Measurements from ENCODE around the gene PTPRT. TPM values are rescaled to one million over a fixed set of nuclear protein-coding genes. Genes with fewer than 3 reads are reported as not detected.

The PTPRT gene
- total and polyA plus RNA-seq, 2 experiments from 2014 or later, result not detected

DNA sequence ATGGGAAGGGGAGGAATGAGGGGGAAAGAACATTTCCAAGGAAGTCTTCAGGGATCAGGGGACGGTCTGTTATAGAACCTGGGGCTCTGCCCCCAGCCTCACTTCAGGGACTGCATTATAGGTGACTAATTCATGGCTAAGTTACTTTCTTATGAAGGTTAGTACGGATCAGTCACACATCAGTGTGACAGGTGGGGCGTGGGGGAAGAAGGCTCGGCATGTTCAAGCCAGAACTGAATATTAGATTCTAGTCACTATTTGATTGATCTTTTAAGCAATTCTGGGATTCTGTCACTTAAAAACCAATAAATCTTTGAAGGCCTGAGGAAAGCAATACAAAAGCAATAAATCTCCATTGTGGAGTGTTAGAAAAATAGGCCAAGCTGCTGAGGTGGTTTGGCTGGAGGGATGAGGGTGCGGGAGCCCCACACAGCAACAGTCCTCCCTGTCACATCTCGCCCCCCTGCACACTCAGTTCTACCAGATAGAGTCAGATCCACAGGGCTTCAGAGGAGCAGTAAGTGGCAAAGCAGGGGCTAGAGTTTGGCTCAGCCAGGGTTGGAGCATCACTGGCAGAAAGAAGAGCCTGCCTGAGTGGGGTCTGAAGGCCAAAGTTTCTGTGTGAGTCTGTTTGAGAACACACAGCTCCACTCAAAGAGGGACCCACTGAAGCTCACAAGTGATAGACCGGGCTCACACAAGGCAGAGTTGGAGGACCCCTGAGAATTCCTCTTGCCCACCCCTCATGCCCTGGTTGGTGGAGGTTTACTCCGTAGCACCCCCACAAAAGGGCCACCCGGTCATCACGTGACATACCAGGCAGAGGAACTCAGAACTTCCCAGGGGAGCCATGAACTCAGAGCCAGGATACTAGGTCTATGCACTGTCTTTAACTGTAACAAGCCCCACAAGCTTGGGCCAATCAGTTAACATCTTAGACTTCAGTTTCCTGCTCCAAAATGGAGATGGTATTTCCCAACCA is 843.2 kb downstream of the PTPRT start (continued):
- TF ChIP-seq, protein P1, sequence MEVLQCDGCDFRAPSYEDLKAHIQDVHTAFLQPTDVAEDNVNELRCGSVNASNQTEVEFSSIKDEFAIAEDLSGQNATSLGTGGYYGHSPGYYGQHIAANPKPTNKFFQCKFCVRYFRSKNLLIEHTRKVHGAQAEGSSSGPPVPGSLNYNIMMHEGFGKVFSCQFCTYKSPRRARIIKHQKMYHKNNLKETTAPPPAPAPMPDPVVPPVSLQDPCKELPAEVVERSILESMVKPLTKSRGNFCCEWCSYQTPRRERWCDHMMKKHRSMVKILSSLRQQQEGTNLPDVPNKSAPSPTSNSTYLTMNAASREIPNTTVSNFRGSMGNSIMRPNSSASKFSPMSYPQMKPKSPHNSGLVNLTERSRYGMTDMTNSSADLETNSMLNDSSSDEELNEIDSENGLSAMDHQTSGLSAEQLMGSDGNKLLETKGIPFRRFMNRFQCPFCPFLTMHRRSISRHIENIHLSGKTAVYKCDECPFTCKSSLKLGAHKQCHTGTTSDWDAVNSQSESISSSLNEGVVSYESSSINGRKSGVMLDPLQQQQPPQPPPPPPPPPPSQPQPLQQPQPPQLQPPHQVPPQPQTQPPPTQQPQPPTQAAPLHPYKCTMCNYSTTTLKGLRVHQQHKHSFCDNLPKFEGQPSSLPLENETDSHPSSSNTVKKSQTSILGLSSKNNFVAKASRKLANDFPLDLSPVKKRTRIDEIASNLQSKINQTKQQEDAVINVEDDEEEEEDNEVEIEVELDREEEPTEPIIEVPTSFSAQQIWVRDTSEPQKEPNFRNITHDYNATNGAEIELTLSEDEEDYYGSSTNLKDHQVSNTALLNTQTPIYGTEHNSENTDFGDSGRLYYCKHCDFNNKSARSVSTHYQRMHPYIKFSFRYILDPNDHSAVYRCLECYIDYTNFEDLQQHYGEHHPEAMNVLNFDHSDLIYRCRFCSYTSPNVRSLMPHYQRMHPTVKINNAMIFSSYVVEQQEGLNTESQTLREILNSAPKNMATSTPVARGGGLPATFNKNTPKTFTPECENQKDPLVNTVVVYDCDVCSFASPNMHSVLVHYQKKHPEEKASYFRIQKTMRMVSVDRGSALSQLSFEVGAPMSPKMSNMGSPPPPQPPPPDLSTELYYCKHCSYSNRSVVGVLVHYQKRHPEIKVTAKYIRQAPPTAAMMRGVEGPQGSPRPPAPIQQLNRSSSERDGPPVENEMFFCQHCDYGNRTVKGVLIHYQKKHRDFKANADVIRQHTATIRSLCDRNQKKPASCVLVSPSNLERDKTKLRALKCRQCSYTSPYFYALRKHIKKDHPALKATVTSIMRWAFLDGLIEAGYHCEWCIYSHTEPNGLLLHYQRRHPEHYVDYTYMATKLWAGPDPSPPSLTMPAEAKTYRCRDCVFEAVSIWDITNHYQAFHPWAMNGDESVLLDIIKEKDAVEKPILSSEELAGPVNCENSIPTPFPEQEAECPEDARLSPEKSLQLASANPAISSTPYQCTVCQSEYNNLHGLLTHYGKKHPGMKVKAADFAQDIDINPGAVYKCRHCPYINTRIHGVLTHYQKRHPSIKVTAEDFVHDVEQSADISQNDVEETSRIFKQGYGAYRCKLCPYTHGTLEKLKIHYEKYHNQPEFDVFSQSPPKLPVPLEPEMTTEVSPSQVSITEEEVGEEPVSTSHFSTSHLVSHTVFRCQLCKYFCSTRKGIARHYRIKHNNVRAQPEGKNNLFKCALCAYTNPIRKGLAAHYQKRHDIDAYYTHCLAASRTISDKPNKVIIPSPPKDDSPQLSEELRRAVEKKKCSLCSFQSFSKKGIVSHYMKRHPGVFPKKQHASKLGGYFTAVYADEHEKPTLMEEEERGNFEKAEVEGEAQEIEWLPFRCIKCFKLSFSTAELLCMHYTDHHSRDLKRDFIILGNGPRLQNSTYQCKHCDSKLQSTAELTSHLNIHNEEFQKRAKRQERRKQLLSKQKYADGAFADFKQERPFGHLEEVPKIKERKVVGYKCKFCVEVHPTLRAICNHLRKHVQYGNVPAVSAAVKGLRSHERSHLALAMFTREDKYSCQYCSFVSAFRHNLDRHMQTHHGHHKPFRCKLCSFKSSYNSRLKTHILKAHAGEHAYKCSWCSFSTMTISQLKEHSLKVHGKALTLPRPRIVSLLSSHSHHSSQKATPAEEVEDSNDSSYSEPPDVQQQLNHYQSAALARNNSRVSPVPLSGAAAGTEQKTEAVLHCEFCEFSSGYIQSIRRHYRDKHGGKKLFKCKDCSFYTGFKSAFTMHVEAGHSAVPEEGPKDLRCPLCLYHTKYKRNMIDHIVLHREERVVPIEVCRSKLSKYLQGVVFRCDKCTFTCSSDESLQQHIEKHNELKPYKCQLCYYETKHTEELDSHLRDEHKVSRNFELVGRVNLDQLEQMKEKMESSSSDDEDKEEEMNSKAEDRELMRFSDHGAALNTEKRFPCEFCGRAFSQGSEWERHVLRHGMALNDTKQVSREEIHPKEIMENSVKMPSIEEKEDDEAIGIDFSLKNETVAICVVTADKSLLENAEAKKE (CRISPR knock-in tag; IDR thresholded peaks at IDR 0.05), result no peak
- no peak for TF ChIP-seq POLR2AphosphoS5 (IDR thresholded peaks at IDR 0.05; ENCODE audit: low read depth)
- TF ChIP-seq, protein P2, sequence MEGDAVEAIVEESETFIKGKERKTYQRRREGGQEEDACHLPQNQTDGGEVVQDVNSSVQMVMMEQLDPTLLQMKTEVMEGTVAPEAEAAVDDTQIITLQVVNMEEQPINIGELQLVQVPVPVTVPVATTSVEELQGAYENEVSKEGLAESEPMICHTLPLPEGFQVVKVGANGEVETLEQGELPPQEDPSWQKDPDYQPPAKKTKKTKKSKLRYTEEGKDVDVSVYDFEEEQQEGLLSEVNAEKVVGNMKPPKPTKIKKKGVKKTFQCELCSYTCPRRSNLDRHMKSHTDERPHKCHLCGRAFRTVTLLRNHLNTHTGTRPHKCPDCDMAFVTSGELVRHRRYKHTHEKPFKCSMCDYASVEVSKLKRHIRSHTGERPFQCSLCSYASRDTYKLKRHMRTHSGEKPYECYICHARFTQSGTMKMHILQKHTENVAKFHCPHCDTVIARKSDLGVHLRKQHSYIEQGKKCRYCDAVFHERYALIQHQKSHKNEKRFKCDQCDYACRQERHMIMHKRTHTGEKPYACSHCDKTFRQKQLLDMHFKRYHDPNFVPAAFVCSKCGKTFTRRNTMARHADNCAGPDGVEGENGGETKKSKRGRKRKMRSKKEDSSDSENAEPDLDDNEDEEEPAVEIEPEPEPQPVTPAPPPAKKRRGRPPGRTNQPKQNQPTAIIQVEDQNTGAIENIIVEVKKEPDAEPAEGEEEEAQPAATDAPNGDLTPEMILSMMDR (conservative IDR thresholded peaks at IDR 0.05; ENCODE audit: low read depth in 2 of 2), result no peak

DNA sequence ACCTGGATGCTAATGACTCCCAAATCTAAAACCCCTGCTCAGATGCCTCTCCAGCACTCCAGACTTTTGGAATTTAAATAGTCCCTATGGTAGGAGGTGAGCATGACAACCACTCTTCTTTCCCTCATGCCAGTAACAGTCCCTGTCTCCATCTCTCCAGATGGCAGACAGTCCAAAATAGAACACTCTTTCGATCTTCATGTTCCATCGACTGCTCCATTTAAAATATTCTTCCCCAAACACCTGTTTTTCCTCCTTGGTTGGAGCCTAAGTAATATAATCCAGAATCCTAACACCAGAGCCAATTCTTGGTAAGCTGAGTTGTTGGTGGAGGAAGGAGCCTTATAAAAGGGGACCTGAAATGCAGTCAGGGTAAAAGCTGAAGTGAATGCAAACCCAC is 848.1 kb downstream of the PTPRT start:
- ATAC-seq, result no peak
- Mint-ChIP-seq H3K9me3 (peaks cover 96% of the 10 kb centered on the region), H3K36me3 (ENCODE audit: low read depth) (peaks cover 41% of the 10 kb centered on the region), H3K4me1 (no peaks in the 10 kb centered on the region), H3K27me3 (ENCODE audit: insufficient read depth, low read depth, poor library complexity) (peaks cover 4% of the 10 kb centered on the region), H3K27ac (no peak overlapping the region), H3K4me3 (no peak overlapping the region)
- Histone ChIP-seq H3K79me2 (replicated peaks; ENCODE audit: insufficient read depth) (no peaks in the 10 kb centered on the region), H3K9me2 (ENCODE audit: insufficient read depth) (no peaks in the 10 kb centered on the region), H3K4me2 (no peak overlapping the region), H3K4me3 (no peak overlapping the region), H2AFZ (no peak overlapping the region), H3K27ac (ENCODE audit: low read depth) (no peak overlapping the region), H3K27me3 (ENCODE audit: insufficient read depth) (no peaks in the 10 kb centered on the region), H3F3A (replicated peaks; ENCODE audit: low read depth) (no peaks in the 10 kb centered on the region), H4K20me1 (replicated peaks; ENCODE audit: insufficient read depth) (no peaks in the 10 kb centered on the region), H3K36me3 (ENCODE audit: insufficient read depth) (no peaks in the 10 kb centered on the region; the same call in 1 of the 2 replicates), H3K4me1 (ENCODE audit: insufficient read depth) (no peaks in the 10 kb centered on the region)
- TF ChIP-seq, protein P1 (CRISPR knock-in tag; IDR thresholded peaks at IDR 0.05), result no peak
- no peak for TF ChIP-seq STAT1 (IDR thresholded peaks at IDR 0.05; ENCODE audit: unreplicated experiment)
- DNase-seq (ENCODE audit: low spot score), result no peak
